SK-N-MC (cell line): Measurements from ENCODE around the gene PSMA6.
"Not testable (repeated sequence)": the region's sequence is repeated elsewhere in the genome, so short reads cannot be mapped to it uniquely, and the experiment has no call there.

Experiments used
- DNase-seq: peaks from one replicate; pipeline ENCODE4 v3.0.0-alpha.2; 2011; ENCODE audit warnings: low read depth, low spot score
- H3K27ac ChIP-seq: fragments of 200-600 bp; sonication (generic); 2 replicates; pipeline ENCODE4 v1.5.1; 2016; ENCODE audit warnings: mixed run types
- H3K36me3 ChIP-seq: fragments of 200-600 bp; sonication (generic); 2 replicates; pipeline ENCODE4 v1.6.1; 2017; ENCODE audit warnings: antibody characterized with exemption, low read length, mixed read lengths; ENCODE audit not compliant: insufficient read depth
- H3K4me3 ChIP-seq: fragments of 200-600 bp; sonication (generic); 2 replicates; pipeline ENCODE4 v1.5.1; 2016
- H3K9ac ChIP-seq: fragments of 200-600 bp; sonication (generic); 2 replicates; pipeline ENCODE4 v1.8.0; 2017; ENCODE audit warnings: mixed run types, mixed read lengths; ENCODE audit not compliant: insufficient read length
- H3K9me3 ChIP-seq: fragments of 200-600 bp; sonication (generic); 2 replicates; pipeline ENCODE4 v1.6.1; 2017; ENCODE audit warnings: low read depth, mild to moderate bottlenecking, antibody characterized with exemption, low read length, moderate library complexity, mixed read lengths
- EZH2 ChIP-seq: fragments of 200-600 bp; sonication (generic); IDR thresholded peaks from one replicate; pipeline ENCODE4 v1.6.1; 2017; ENCODE audit warnings: antibody characterized with exemption
- FOXP2 ChIP-seq: optimal IDR thresholded peaks from 2 replicates; pipeline ENCODE3; 2011; ENCODE audit warnings: mild to moderate bottlenecking, moderate library complexity; ENCODE audit not compliant: insufficient read depth; ENCODE audit errors: extremely low read length, control extremely low read depth
- POLR2AphosphoS5 ChIP-seq: IDR thresholded peaks from 2 replicates; pipeline ENCODE4 v1.6.1; 2012; ENCODE audit warnings: mild to moderate bottlenecking, low read depth, low read length, borderline replicate concordance

The PSMA6 gene

GRCh38 chr14:35351497-35351896 lies 59.3 kb downstream of the PSMA6 start:
- no peaks in the 10 kb centered on the region for H3K9me3 ChIP-seq
- no peak for DNase-seq
- TF ChIP-seq POLR2AphosphoS5 (no peak), FOXP2 (no peak), EZH2 (no peak)
- no peak overlapping the region for H3K27ac ChIP-seq
- H3K9ac ChIP-seq: no peak overlapping the region
- no peaks in the 10 kb centered on the region for H3K36me3 ChIP-seq
- H3K4me3 ChIP-seq: no peak overlapping the region

- no peak overlapping the region for H3K4me3 ChIP-seq
- H3K27ac ChIP-seq: no peak overlapping the region
- TF ChIP-seq EZH2: no peak
- TF ChIP-seq POLR2AphosphoS5: no peak
- TF ChIP-seq FOXP2: no peak
- no peak for DNase-seq
- no peak overlapping the region for H3K9ac ChIP-seq
- H3K36me3 ChIP-seq: no peaks in the 10 kb centered on the region
- H3K9me3 ChIP-seq: no peaks in the 10 kb centered on the region
These were observed 59.7 kb downstream of the PSMA6 start for GRCh38 chr14:35351897-35352273.

GRCh38 chr14:35352274-35353233 lies 60.4 kb downstream of the PSMA6 start:
- H3K36me3 ChIP-seq: no peaks in the 10 kb centered on the region
- DNase-seq: no peak
- no peak overlapping the region for H3K9ac ChIP-seq
- H3K9me3 ChIP-seq: no peaks in the 10 kb centered on the region
- no peak overlapping the region for H3K27ac ChIP-seq
- H3K4me3 ChIP-seq: no peak overlapping the region
- TF ChIP-seq POLR2AphosphoS5: no peak
- TF ChIP-seq FOXP2: no peak
- no peak for TF ChIP-seq EZH2

GRCh38 chr14:35353409-35354172 lies 61.4 kb downstream of the PSMA6 start:
- DNase-seq: no peak
- TF ChIP-seq POLR2AphosphoS5: no peak
- no peak for TF ChIP-seq EZH2
- no peak for TF ChIP-seq FOXP2
- no peaks in the 10 kb centered on the region for H3K9me3 ChIP-seq
- H3K36me3 ChIP-seq: no peaks in the 10 kb centered on the region
- no peak overlapping the region for H3K27ac ChIP-seq
- no peak overlapping the region for H3K4me3 ChIP-seq
- no peak overlapping the region for H3K9ac ChIP-seq

GRCh38 chr14:35355235-35355634 lies 63.1 kb downstream of the PSMA6 start:
- not testable (repeated sequence) for H3K27ac ChIP-seq, H3K36me3 ChIP-seq, H3K9ac ChIP-seq, DNase-seq, H3K4me3 ChIP-seq, H3K9me3 ChIP-seq

- no peak for DNase-seq
- TF ChIP-seq POLR2AphosphoS5: no peak
- TF ChIP-seq FOXP2: no peak
- TF ChIP-seq EZH2: no peak
- no peak overlapping the region for H3K27ac ChIP-seq
- no peak overlapping the region for H3K9ac ChIP-seq
- H3K36me3 ChIP-seq: no peaks in the 10 kb centered on the region
- H3K4me3 ChIP-seq: no peak overlapping the region
- no peaks in the 10 kb centered on the region for H3K9me3 ChIP-seq
These were observed 64.0 kb downstream of the PSMA6 start for GRCh38 chr14:35355981-35356841.

- not testable (repeated sequence) for H3K27ac ChIP-seq, H3K9me3 ChIP-seq, H3K36me3 ChIP-seq, H3K9ac ChIP-seq, DNase-seq, H3K4me3 ChIP-seq
These were observed 67.5 kb downstream of the PSMA6 start for GRCh38 chr14:35359655-35360054.

GRCh38 chr14:35361141-35361480 lies 68.9 kb downstream of the PSMA6 start:
- no peaks in the 10 kb centered on the region for H3K9me3 ChIP-seq
- no peak overlapping the region for H3K27ac ChIP-seq
- DNase-seq: no peak
- no peaks in the 10 kb centered on the region for H3K36me3 ChIP-seq
- no peak overlapping the region for H3K9ac ChIP-seq
- no peak overlapping the region for H3K4me3 ChIP-seq
- no peak for TF ChIP-seq POLR2AphosphoS5
- TF ChIP-seq FOXP2: no peak
- no peak for TF ChIP-seq EZH2

- Histone ChIP-seq H3K36me3 (no peaks in the 10 kb centered on the region), H3K4me3 (no peak overlapping the region), H3K9ac (no peak overlapping the region), H3K9me3 (no peaks in the 10 kb centered on the region), H3K27ac (no peak overlapping the region)
- no peak for TF ChIP-seq EZH2
- TF ChIP-seq FOXP2: no peak
- no peak for TF ChIP-seq POLR2AphosphoS5
- DNase-seq: no peak
These were observed 70.3 kb downstream of the PSMA6 start for GRCh38 chr14:35362450-35362849.
